IPS-15b (cell line): Measurements from ENCODE around the gene CEP78.

Source experiments
- H3K27me3 ChIP-seq: one replicate; pipeline ENCODE4 v1.6.1; 2013; ENCODE audit warnings: low read length; ENCODE audit not compliant: control insufficient read depth, insufficient read depth
- H3K36me3 ChIP-seq: one replicate; pipeline ENCODE4 v1.6.1; 2013; ENCODE audit warnings: low read length; ENCODE audit not compliant: control insufficient read depth, insufficient read depth
- H3K4me1 ChIP-seq: one replicate; pipeline ENCODE4 v1.6.1; 2013; ENCODE audit warnings: mild to moderate bottlenecking, low read length; ENCODE audit not compliant: control insufficient read depth, insufficient read depth
- H3K4me3 ChIP-seq: one replicate; pipeline ENCODE4 v1.5.1; 2013; ENCODE audit warnings: low read depth, low read length
- H3K9ac ChIP-seq: one replicate; pipeline ENCODE4 v1.6.1; 2013; ENCODE audit warnings: low read depth, mild to moderate bottlenecking, low read length
- H3K9me3 ChIP-seq: one replicate; pipeline ENCODE4 v1.6.1; 2013; ENCODE audit warnings: mild to moderate bottlenecking, low read length; ENCODE audit not compliant: control insufficient read depth, insufficient read depth

The CEP78 gene

GRCh38 chr9:78316166-78316892, 80.5 kb downstream of the CEP78 start:
- H3K9me3 ChIP-seq, result no peaks in the 10 kb centered on the region
- H3K27me3 ChIP-seq, result no peaks in the 10 kb centered on the region
- H3K4me1 ChIP-seq, result no peaks in the 10 kb centered on the region
- no peak overlapping the region for H3K9ac ChIP-seq
- H3K4me3 ChIP-seq, result no peak overlapping the region
- peaks cover 60% of the 10 kb centered on the region for H3K36me3 ChIP-seq

GRCh38 chr9:78319197-78320029, 83.5 kb downstream of the CEP78 start:
- no peak overlapping the region for H3K4me3 ChIP-seq
- no peaks in the 10 kb centered on the region for H3K27me3 ChIP-seq
- H3K4me1 ChIP-seq, result no peaks in the 10 kb centered on the region
- no peaks in the 10 kb centered on the region for H3K9me3 ChIP-seq
- H3K9ac ChIP-seq, result no peak overlapping the region
- peaks cover 63% of the 10 kb centered on the region for H3K36me3 ChIP-seq

- Histone ChIP-seq H3K36me3 (peaks cover 59% of the 10 kb centered on the region), H3K4me3 (no peak overlapping the region), H3K4me1 (no peaks in the 10 kb centered on the region), H3K27me3 (no peaks in the 10 kb centered on the region), H3K9ac (no peak overlapping the region), H3K9me3 (no peaks in the 10 kb centered on the region)
Measured at GRCh38 chr9:78320030-78320693, 84.3 kb downstream of the CEP78 start.

GRCh38 chr9:78320875-78321496, 85.1 kb downstream of the CEP78 start:
- peaks cover 56% of the 10 kb centered on the region for H3K36me3 ChIP-seq
- H3K4me1 ChIP-seq, result no peaks in the 10 kb centered on the region
- H3K9me3 ChIP-seq, result no peaks in the 10 kb centered on the region
- no peak overlapping the region for H3K4me3 ChIP-seq
- H3K9ac ChIP-seq, result no peak overlapping the region
- H3K27me3 ChIP-seq, result no peaks in the 10 kb centered on the region

GRCh38 chr9:78321505-78321904, 85.6 kb downstream of the CEP78 start:
- no peaks in the 10 kb centered on the region for H3K4me1 ChIP-seq
- peaks cover 52% of the 10 kb centered on the region for H3K36me3 ChIP-seq
- no peaks in the 10 kb centered on the region for H3K27me3 ChIP-seq
- H3K4me3 ChIP-seq, result no peak overlapping the region
- H3K9me3 ChIP-seq, result no peaks in the 10 kb centered on the region
- H3K9ac ChIP-seq, result no peak overlapping the region

GRCh38 chr9:78324068-78324650, 88.3 kb downstream of the CEP78 start:
- Histone ChIP-seq H3K36me3 (peaks cover 44% of the 10 kb centered on the region), H3K4me1 (no peaks in the 10 kb centered on the region), H3K9ac (no peak overlapping the region), H3K27me3 (no peaks in the 10 kb centered on the region), H3K4me3 (no peak overlapping the region), H3K9me3 (no peaks in the 10 kb centered on the region)

- Histone ChIP-seq H3K9ac (no peak overlapping the region), H3K36me3 (peaks cover 40% of the 10 kb centered on the region), H3K4me3 (no peak overlapping the region), H3K27me3 (no peaks in the 10 kb centered on the region), H3K9me3 (no peaks in the 10 kb centered on the region), H3K4me1 (no peaks in the 10 kb centered on the region)
Measured at GRCh38 chr9:78324682-78325081, 88.8 kb downstream of the CEP78 start.

- H3K27me3 ChIP-seq, result no peaks in the 10 kb centered on the region
Measured at GRCh38 chr9:78325343-78325742, 89.5 kb downstream of the CEP78 start.

GRCh38 chr9:78325846-78326360, 90.0 kb downstream of the CEP78 start:
- Histone ChIP-seq H3K4me3 (no peak overlapping the region), H3K9me3 (no peaks in the 10 kb centered on the region), H3K27me3 (no peaks in the 10 kb centered on the region), H3K9ac (no peak overlapping the region), H3K4me1 (no peaks in the 10 kb centered on the region), H3K36me3 (peaks cover 28% of the 10 kb centered on the region)

More at GRCh38 chr9:78325343-78325742, 89.5 kb downstream of the CEP78 start:
- H3K36me3 ChIP-seq, result peaks cover 34% of the 10 kb centered on the region
- H3K9ac ChIP-seq, result no peak overlapping the region
- no peaks in the 10 kb centered on the region for H3K9me3 ChIP-seq
- H3K4me3 ChIP-seq, result no peak overlapping the region
- no peaks in the 10 kb centered on the region for H3K4me1 ChIP-seq

GRCh38 chr9:78326564-78326963, 90.7 kb downstream of the CEP78 start:
- H3K4me1 ChIP-seq, result no peaks in the 10 kb centered on the region
- H3K9ac ChIP-seq, result no peak overlapping the region
- H3K9me3 ChIP-seq, result no peaks in the 10 kb centered on the region
- peaks cover 22% of the 10 kb centered on the region for H3K36me3 ChIP-seq
- no peak overlapping the region for H3K4me3 ChIP-seq
- H3K27me3 ChIP-seq, result no peaks in the 10 kb centered on the region
